WTC11 (cell line): ENCODE results near the gene ZNF681.

ENCODE experiments used
- ATF3 ChIP-seq: sonication (generic); formaldehyde crosslinking; conservative IDR thresholded peaks from 2 replicates; pipeline ENCODE4 v1.8.1; 2022; ENCODE audit warnings: mild to moderate bottlenecking, missing genetic modification reagents
- CTCF ChIP-seq: fragments of 200-600 bp; IDR thresholded peaks from 2 replicates; pipeline ENCODE4 v1.8.0; 2022; ENCODE audit warnings: antibody characterized with exemption
- ESRRA ChIP-seq: sonication (generic); formaldehyde crosslinking; IDR thresholded peaks from 2 replicates; pipeline ENCODE4 v1.8.1; 2022; ENCODE audit warnings: mild to moderate bottlenecking, missing genetic modification reagents, borderline replicate concordance
- NFYB ChIP-seq: sonication (generic); formaldehyde crosslinking; conservative IDR thresholded peaks from 2 replicates; pipeline ENCODE4 v1.8.0; 2022; ENCODE audit warnings: low read depth, missing genetic modification reagents
- SP1 ChIP-seq: sonication (generic); formaldehyde crosslinking; conservative IDR thresholded peaks from 2 replicates; pipeline ENCODE4 v1.8.1; 2022; ENCODE audit warnings: missing genetic modification reagents
- TCF7 ChIP-seq: sonication (generic); formaldehyde crosslinking; IDR thresholded peaks from 2 replicates; pipeline ENCODE4 v1.8.0; 2022; ENCODE audit warnings: mild to moderate bottlenecking, low read depth, missing genetic modification reagents, moderate library complexity
- ZNF416 ChIP-seq: fragments of 250-450 bp; sonication (Bioruptor Pico); IDR thresholded peaks from 2 replicates; pipeline ENCODE4 v1.9.0; 2021; ENCODE audit warnings: mild to moderate bottlenecking, inconsistent platforms

- TF ChIP-seq NFYB (no peak), SP1 (CRISPR knock-in tag) (no peak), ESRRA (no peak), ZNF416 (CRISPR knock-in tag) (no peak), CTCF (no peak), TCF7 (no peak), ATF3 (CRISPR knock-in tag) (no peak)
Observed at GRCh38 chr19:23779645-23780044, 21.0 kb upstream of the ZNF681 start.
